ENCODE data around the gene GPX3. TPM values are rescaled to one million over a fixed set of nuclear protein-coding genes. Genes with fewer than 3 reads are reported as not detected.

The GPX3 gene
- total and polyA plus RNA-seq, 2 of the 8 experiments (the other 6 are each of a cell fraction or from before 2014, with no cell fraction given), result 27.8 to 77.9 TPM

DNA sequence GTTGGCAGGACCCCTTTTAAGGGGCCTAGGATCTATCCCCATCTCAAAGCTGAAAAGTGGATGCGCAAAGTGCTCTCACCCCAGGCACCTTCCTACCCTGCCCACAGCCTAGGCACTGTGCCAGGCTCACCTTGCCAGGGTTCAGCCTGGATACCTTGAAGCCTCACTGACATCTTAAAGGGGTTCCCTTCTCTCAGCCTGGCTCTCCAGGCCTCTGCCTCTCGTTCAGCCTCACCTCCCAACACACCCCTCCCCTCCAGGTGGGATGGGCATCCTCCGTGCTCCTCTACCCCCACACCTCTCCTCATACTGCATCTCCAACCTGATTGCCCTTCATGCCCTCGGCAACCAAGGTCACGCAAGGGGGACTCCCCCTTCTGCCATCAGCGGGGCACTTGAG is 34.9 kb downstream of the GPX3 start:
- H3K23me2 ChIP-seq (ENCODE audit: low read depth, low read length), result no peaks in the 10 kb centered on the region
- no peak overlapping the region for H3K27ac ChIP-seq (ENCODE audit: low read depth, low read length)
- H3K79me1 ChIP-seq (ENCODE audit: low read depth, low read length), result no peaks in the 10 kb centered on the region
- no peaks in the 10 kb centered on the region for H3K9me3 ChIP-seq (ENCODE audit: insufficient read depth in 2 of 2, low read depth in 1 of 2, low read length in 1 of 2)
- H3K9ac ChIP-seq (replicated peaks in 1 of 4; ENCODE audit: extremely low read depth in 1 of 4, low read depth in 3 of 4, low read length in 3 of 4), result no peak overlapping the region
- H3K27me3 ChIP-seq (replicated peaks in 1 of 4; ENCODE audit: control insufficient read depth in 3 of 4, extremely low read depth in 1 of 4, insufficient read depth in 3 of 4, low read length in 3 of 4), result no peaks in the 10 kb centered on the region
- peaks cover 0 to 5% (median 2%) of the 10 kb centered on the region in 4 experiments; a peak in 3 of 8 replicates for H3K36me3 ChIP-seq (ENCODE audit: control insufficient read depth in 2 of 4, insufficient read depth in 4 of 4, low read length in 3 of 4)
- H2BK5ac ChIP-seq (ENCODE audit: low read depth, low read length), result no peak overlapping the region
- no peak overlapping the region for H3K4ac ChIP-seq (replicated peaks; ENCODE audit: insufficient read length, low read depth, low read length)
- no peak overlapping the region for H4K91ac ChIP-seq (replicated peaks; ENCODE audit: insufficient read length, low read length)
- no peak overlapping the region for H3K18ac ChIP-seq (ENCODE audit: extremely low read depth, low read length)
- H2BK12ac ChIP-seq (ENCODE audit: low read depth, low read length), result no peak overlapping the region
- FAIRE-seq (no peak), DNase-seq (ENCODE audit: low read depth in 1 of 2, low spot score in 2 of 2) (no peak)
- no peak overlapping the region for H3K56ac ChIP-seq (replicated peaks; ENCODE audit: insufficient read length, low read depth, low read length)
- no peak overlapping the region for H4K5ac ChIP-seq (ENCODE audit: insufficient read length, low read depth, low read length)
- H3K4me3 ChIP-seq (ENCODE audit: extremely low read depth in 1 of 4, insufficient read depth in 2 of 4, low read depth in 3 of 4, low read length in 4 of 4), result no peak overlapping the region
- H2AK5ac ChIP-seq (ENCODE audit: low read depth, low read length), result no peak overlapping the region
- H4K20me1 ChIP-seq (replicated peaks in 1 of 2; ENCODE audit: control insufficient read depth in 1 of 2, insufficient read depth in 2 of 2, low read length in 2 of 2), result peaks cover 2 to 8% of the 10 kb centered on the region in 2 experiments
- H3K4me2 ChIP-seq (ENCODE audit: insufficient read depth in 1 of 2, low read depth in 2 of 2, low read length in 2 of 2), result no peak overlapping the region
- H3K4me1 ChIP-seq (replicated peaks in 1 of 4; ENCODE audit: control insufficient read depth in 3 of 4, insufficient read depth in 4 of 4, low read length in 3 of 4), result no peaks in the 10 kb centered on the region
- ChIA-PET CTCF (ENCODE audit: partially characterized antibody) (interaction anchor here (8.7 to 14.2 kb wide), 5 partner anchors 15 to 112 kb away, joined by 105 to 777 read pairs (median 163); partner anchors contain the start of gene TNIP1), POLR2A (ENCODE audit: partially characterized antibody) (no interaction called here)
- no peak overlapping the region for H4K8ac ChIP-seq (ENCODE audit: extremely low read depth, insufficient read depth, low read length)
- H3K14ac ChIP-seq (ENCODE audit: insufficient read length), result no peak overlapping the region
- no peak overlapping the region for H3K23ac ChIP-seq (ENCODE audit: insufficient read length)
- no peaks in the 10 kb centered on the region for H3K79me2 ChIP-seq (ENCODE audit: control insufficient read depth in 1 of 2, insufficient read depth in 2 of 2, low read length in 2 of 2)
- no peak overlapping the region for H2BK15ac ChIP-seq (ENCODE audit: low read length)
- no peak overlapping the region for H2AFZ ChIP-seq (ENCODE audit: low read length)
- no peak overlapping the region for H2BK20ac ChIP-seq (ENCODE audit: low read length)
- 89% methylated on average over 6 of the region's 6 CpGs; no CpG with 5 or more reads in 1 of the 2 experiments for WGBS, 2 experiments (ENCODE audit: extremely low coverage in 1 of 2, insufficient coverage in 1 of 2, insufficient read length in 1 of 2, insufficient replicate concordance in 2 of 2, low coverage in 1 of 2, low lambda C conversion rate in 2 of 2, missing lambda C conversion rate in 1 of 2)
- H2BK120ac ChIP-seq (replicated peaks; ENCODE audit: low read depth, low read length), result no peak overlapping the region
- TF ChIP-seq NANOG (IDR thresholded peaks at IDR 0.05; ENCODE audit: insufficient read depth, low read depth, low read length, poor library complexity, severe bottlenecking), result no peak
- TF ChIP-seq BCL11A (IDR thresholded peaks at IDR 0.05; ENCODE audit: low read depth in 2 of 2, low read length in 2 of 2), result no peak
- no peak for TF ChIP-seq JUN (IDR thresholded peaks at IDR 0.05; ENCODE audit: low read depth, low read length)
- TF ChIP-seq, protein P1, sequence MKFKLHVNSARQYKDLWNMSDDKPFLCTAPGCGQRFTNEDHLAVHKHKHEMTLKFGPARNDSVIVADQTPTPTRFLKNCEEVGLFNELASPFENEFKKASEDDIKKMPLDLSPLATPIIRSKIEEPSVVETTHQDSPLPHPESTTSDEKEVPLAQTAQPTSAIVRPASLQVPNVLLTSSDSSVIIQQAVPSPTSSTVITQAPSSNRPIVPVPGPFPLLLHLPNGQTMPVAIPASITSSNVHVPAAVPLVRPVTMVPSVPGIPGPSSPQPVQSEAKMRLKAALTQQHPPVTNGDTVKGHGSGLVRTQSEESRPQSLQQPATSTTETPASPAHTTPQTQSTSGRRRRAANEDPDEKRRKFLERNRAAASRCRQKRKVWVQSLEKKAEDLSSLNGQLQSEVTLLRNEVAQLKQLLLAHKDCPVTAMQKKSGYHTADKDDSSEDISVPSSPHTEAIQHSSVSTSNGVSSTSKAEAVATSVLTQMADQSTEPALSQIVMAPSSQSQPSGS (IDR thresholded peaks at IDR 0.05; ENCODE audit: low read length), result no peak
- no peak for TF ChIP-seq FOSL1 (IDR thresholded peaks at IDR 0.05; ENCODE audit: insufficient read depth, low read depth, low read length)
- TF ChIP-seq SIRT6 (IDR thresholded peaks at IDR 0.05; ENCODE audit: low read length), result no peak
- TF ChIP-seq, protein P2, sequence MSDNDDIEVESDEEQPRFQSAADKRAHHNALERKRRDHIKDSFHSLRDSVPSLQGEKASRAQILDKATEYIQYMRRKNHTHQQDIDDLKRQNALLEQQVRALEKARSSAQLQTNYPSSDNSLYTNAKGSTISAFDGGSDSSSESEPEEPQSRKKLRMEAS (IDR thresholded peaks at IDR 0.05), result no peak
- TF ChIP-seq EP300 (IDR thresholded peaks at IDR 0.05; ENCODE audit: borderline replicate concordance in 1 of 2, low read depth in 2 of 2, low read length in 2 of 2), result no peak
- no peak for TF ChIP-seq CTBP2 (IDR thresholded peaks at IDR 0.05; ENCODE audit: borderline replicate concordance, insufficient read depth, insufficient read length, low read length)
- no peak for TF ChIP-seq ZNF274 (IDR thresholded peaks at IDR 0.05; ENCODE audit: borderline replicate concordance, extremely low read depth, low read length)
- no peak for TF ChIP-seq SP1 (IDR thresholded peaks at IDR 0.05; ENCODE audit: low read depth, low read length)
- TF ChIP-seq NRF1 (IDR thresholded peaks at IDR 0.05; ENCODE audit: low read depth, low read length), result no peak
